H9 (cell line): ENCODE data around the gene ZBED2. TPM values are rescaled to one million over a fixed set of nuclear protein-coding genes. Genes with fewer than 3 reads are reported as not detected.

Experiments
- DNase-seq: peaks from one replicate; pipeline ENCODE4 v3.0.0-alpha.2; 2017
- H2AFZ ChIP-seq: one replicate; pipeline ENCODE4 v1.6.1; 2013; ENCODE audit warnings: mild to moderate bottlenecking, low read length, control low read depth, moderate library complexity
- H2AK5ac ChIP-seq: 2 replicates; pipeline ENCODE4 v1.6.1; 2013; ENCODE audit warnings: low read length, control low read depth, mixed read lengths; ENCODE audit not compliant: insufficient read length
- H2BK120ac ChIP-seq: one replicate; pipeline ENCODE4 v1.6.1; 2013; ENCODE audit warnings: low read depth, mild to moderate bottlenecking, low read length, control low read depth, inconsistent platforms; ENCODE audit not compliant: poor library complexity, severe bottlenecking
- H2BK12ac ChIP-seq: 2 replicates; pipeline ENCODE4 v1.6.1; 2013; ENCODE audit warnings: low read length, control low read depth, mixed read lengths, low read depth; ENCODE audit not compliant: insufficient read length
- H2BK15ac ChIP-seq: 2 replicates; pipeline ENCODE4 v1.6.1; 2013; ENCODE audit warnings: low read depth, low read length, control low read depth
- H2BK20ac ChIP-seq: one replicate; pipeline ENCODE4 v1.6.1; 2013; ENCODE audit warnings: low read depth, mild to moderate bottlenecking, low read length, control low read depth, inconsistent platforms; ENCODE audit not compliant: poor library complexity, severe bottlenecking
- H2BK5ac ChIP-seq: 2 replicates; pipeline ENCODE4 v1.6.1; 2013; ENCODE audit warnings: low read length, control low read depth, mixed read lengths; ENCODE audit not compliant: insufficient read length
- H3K14ac ChIP-seq: 2 replicates; pipeline ENCODE4 v1.6.1; 2013; ENCODE audit warnings: low read length, control low read depth; ENCODE audit not compliant: insufficient read depth
- H3K18ac ChIP-seq: 2 replicates; pipeline ENCODE4 v1.6.1; 2013; ENCODE audit warnings: low read depth, mild to moderate bottlenecking, mixed read lengths, low read length, control low read depth; ENCODE audit not compliant: insufficient read length
- H3K23ac ChIP-seq: 2 replicates; pipeline ENCODE4 v1.6.1; 2013; ENCODE audit warnings: low read length, control low read depth, mixed read lengths, low read depth; ENCODE audit not compliant: insufficient read length
- H3K23me2 ChIP-seq: 2 replicates; pipeline ENCODE4 v1.6.1; 2013; ENCODE audit warnings: low read depth, mild to moderate bottlenecking, mixed read lengths, low read length, control low read depth; ENCODE audit not compliant: insufficient read length, poor library complexity, severe bottlenecking
- H3K27ac ChIP-seq: 2 replicates; pipeline ENCODE4 v1.5.1; 2013; ENCODE audit warnings: low read length, control low read depth, mixed read lengths, low read depth; ENCODE audit not compliant: insufficient read length
- H3K27me3 ChIP-seq: 2 replicates; pipeline ENCODE4 v1.6.1; 2013; ENCODE audit warnings: low read length, control low read depth, inconsistent platforms; ENCODE audit not compliant: insufficient read depth
- H3K4ac ChIP-seq: 2 replicates; pipeline ENCODE4 v1.6.1; 2013; ENCODE audit warnings: low read depth, mild to moderate bottlenecking, control low read depth, inconsistent platforms, low read length, moderate library complexity
- H3K4me1 ChIP-seq: 2 replicates; pipeline ENCODE4 v1.6.1; 2013; ENCODE audit warnings: low read length, control low read depth, inconsistent platforms; ENCODE audit not compliant: insufficient read depth
- H3K4me2 ChIP-seq: 2 replicates; pipeline ENCODE4 v1.6.1; 2013; ENCODE audit warnings: low read length, control low read depth, mixed read lengths; ENCODE audit not compliant: insufficient read length, insufficient read depth
- H3K56ac ChIP-seq: 2 replicates; pipeline ENCODE4 v1.6.1; 2013; ENCODE audit warnings: low read depth, mild to moderate bottlenecking, mixed read lengths, low read length, control low read depth; ENCODE audit not compliant: insufficient read length
- H3K79me1 ChIP-seq: 2 replicates; pipeline ENCODE4 v1.6.1; 2013; ENCODE audit warnings: low read depth, mild to moderate bottlenecking, moderate library complexity, low read length, control low read depth, inconsistent platforms; ENCODE audit not compliant: insufficient read depth, poor library complexity, severe bottlenecking
- H3K79me2 ChIP-seq: 2 replicates; pipeline ENCODE4 v1.6.1; 2013; ENCODE audit warnings: low read length, control low read depth, inconsistent platforms; ENCODE audit not compliant: insufficient read depth
- H3K9ac ChIP-seq: 2 replicates; pipeline ENCODE4 v1.6.1; 2013; ENCODE audit warnings: low read length, control low read depth, mixed read lengths; ENCODE audit not compliant: insufficient read length; ENCODE audit errors: extremely low read depth
- H3K9me3 ChIP-seq: one replicate; pipeline ENCODE4 v1.6.1; 2013; ENCODE audit warnings: low read depth, low read length, inconsistent platforms; ENCODE audit not compliant: control insufficient read depth
- H3T11ph ChIP-seq: one replicate; pipeline ENCODE4 v1.6.1; 2013; ENCODE audit warnings: mild to moderate bottlenecking, low read length, control low read depth, inconsistent platforms
- H4K20me1 ChIP-seq: one replicate; pipeline ENCODE4 v1.6.1; 2013; ENCODE audit not compliant: control insufficient read depth, insufficient read length, insufficient read depth
- H4K5ac ChIP-seq: 2 replicates; pipeline ENCODE4 v1.6.1; 2013; ENCODE audit warnings: low read depth, mild to moderate bottlenecking, mixed read lengths, low read length, control low read depth; ENCODE audit not compliant: insufficient read length
- H4K8ac ChIP-seq: replicated peaks from 2 replicates; pipeline ENCODE4 v1.6.1; 2013; ENCODE audit warnings: low read length, control low read depth, mixed read lengths, low read depth; ENCODE audit not compliant: insufficient read length
- H4K91ac ChIP-seq: 2 replicates; pipeline ENCODE4 v1.6.1; 2013; ENCODE audit warnings: low read depth, mild to moderate bottlenecking, moderate library complexity, mixed read lengths, low read length, control low read depth; ENCODE audit not compliant: insufficient read length
- H3K27ac Mint-ChIP-seq, 3 experiments: 2 replicates in 2 of 3; 3 replicates in 1 of 3; pipeline ENCODE4 v1.8.0; 2020 to 2021; ENCODE audit warnings: mixed read lengths in 3 of 3, mild to moderate bottlenecking in 1 of 3, moderate library complexity in 1 of 3
- H3K27me3 Mint-ChIP-seq: 2 replicates; pipeline ENCODE4 v1.8.0; 2021; ENCODE audit warnings: low read depth, mild to moderate bottlenecking, moderate library complexity, mixed read lengths
- H3K36me3 Mint-ChIP-seq, 3 experiments: 2 replicates in 2 of 3; 3 replicates in 1 of 3; pipeline ENCODE4 v1.8.0; 2020 to 2021; ENCODE audit warnings: low read depth in 3 of 3, mixed read lengths in 3 of 3; ENCODE audit not compliant: insufficient read depth in 1 of 3
- H3K4me1 Mint-ChIP-seq, 2 experiments: 2 replicates each; pipeline ENCODE4 v1.8.0; 2020; ENCODE audit warnings: mixed read lengths in 2 of 2
- H3K4me3 Mint-ChIP-seq, 2 experiments: 2 replicates in 1 of 2; 3 replicates in 1 of 2; pipeline ENCODE4 v1.8.0; 2020 to 2021; ENCODE audit warnings: mild to moderate bottlenecking in 2 of 2, mixed read lengths in 2 of 2, moderate library complexity in 1 of 2
- H3K9me3 Mint-ChIP-seq, 2 experiments: 2 replicates in 1 of 2; 3 replicates in 1 of 2; pipeline ENCODE4 v1.8.0; 2020; ENCODE audit warnings: mild to moderate bottlenecking in 2 of 2, mixed read lengths in 2 of 2, moderate library complexity in 1 of 2
- CTCF ChIP-seq: fragments of 200-600 bp; sonication (generic); conservative IDR thresholded peaks from 3 replicates; pipeline ENCODE4 v1.8.0; 2021; ENCODE audit warnings: antibody characterized with exemption, mild to moderate bottlenecking
- total RNA-seq: library from RNA; stranded (reverse); gene quantifications from 2 replicates; pipeline ENCODE4 v1.2.1, GENCODE V29; 2021

Gene ZBED2
- total RNA-seq, 1 experiment from 2014 or later: not detected

GRCh38 chr3:111605018-111605417 is 9.9 kb upstream of the ZBED2 start:
- Histone ChIP-seq H3K4me2 (no peak overlapping the region), H3T11ph (no peak overlapping the region), H4K20me1 (no peaks in the 10 kb centered on the region), H3K79me2 (no peaks in the 10 kb centered on the region), H2BK5ac (no peak overlapping the region), H3K18ac (no peak overlapping the region), H3K79me1 (no peaks in the 10 kb centered on the region), H3K27ac (no peak overlapping the region), H3K23ac (no peak overlapping the region), H3K23me2 (no peaks in the 10 kb centered on the region), H2BK15ac (no peak overlapping the region), H2BK120ac (no peak overlapping the region), H3K56ac (no peak overlapping the region), H2AFZ (no peak overlapping the region), H3K14ac (no peak overlapping the region), H4K8ac (no peak overlapping the region), H2BK20ac (no peak overlapping the region), H4K91ac (no peak overlapping the region), H3K9me3 (no peaks in the 10 kb centered on the region), H3K4ac (no peak overlapping the region), H3K4me1 (no peaks in the 10 kb centered on the region), H2BK12ac (no peak overlapping the region), H4K5ac (no peak overlapping the region), H3K9ac (no peak overlapping the region), H2AK5ac (no peak overlapping the region), H3K27me3 (no peaks in the 10 kb centered on the region)
- Mint-ChIP-seq H3K4me1 (peaks cover 0 to 3% of the 10 kb centered on the region in 2 experiments; a peak in 1 of 4 replicates), H3K9me3 (no peaks in the 10 kb centered on the region), H3K27me3 (peaks cover 2% of the 10 kb centered on the region; the same call in 1 of the 2 replicates), H3K36me3 (no peaks in the 10 kb centered on the region), H3K4me3 (no peak overlapping the region), H3K27ac (no peak overlapping the region)
- no peak for TF ChIP-seq CTCF
- DNase-seq: no peak
